AG10803 (cell line): ENCODE data around the gene OGFOD3.

ENCODE experiments used
- DNase-seq: peaks from one replicate; pipeline ENCODE4 v3.0.0; 2010; ENCODE audit warnings: low read depth
- H3K4me3 ChIP-seq: 2 replicates; pipeline ENCODE4 v1.5.1; 2011; ENCODE audit warnings: mild to moderate bottlenecking, low read length, control low read depth
- CTCF ChIP-seq: conservative IDR thresholded peaks from 2 replicates; pipeline ENCODE4 v1.5.1; 2011; ENCODE audit warnings: mild to moderate bottlenecking, low read length, control low read depth, inconsistent platforms

The OGFOD3 gene

GRCh38 chr17:82440991-82441627, 22.7 kb upstream of the OGFOD3 start:
- H3K4me3 ChIP-seq: no peak overlapping the region
- TF ChIP-seq CTCF: no peak
- no peak for DNase-seq

- H3K4me3 ChIP-seq: no peak overlapping the region
- TF ChIP-seq CTCF: no peak
- DNase-seq: no peak
Observed at GRCh38 chr17:82440469-82440981, 22.1 kb upstream of the OGFOD3 start.

GRCh38 chr17:82439829-82440365, 21.5 kb upstream of the OGFOD3 start:
- no peak for DNase-seq
- TF ChIP-seq CTCF: no peak
- no peak overlapping the region for H3K4me3 ChIP-seq

- TF ChIP-seq CTCF: no peak
- DNase-seq: no peak
- no peak overlapping the region for H3K4me3 ChIP-seq
Observed at GRCh38 chr17:82439194-82439828, 20.9 kb upstream of the OGFOD3 start.

GRCh38 chr17:82438401-82439193, 20.2 kb upstream of the OGFOD3 start:
- no peak for TF ChIP-seq CTCF
- DNase-seq: no peak
- H3K4me3 ChIP-seq: no peak overlapping the region

GRCh38 chr17:82437325-82437668, 18.9 kb upstream of the OGFOD3 start:
- no peak overlapping the region for H3K4me3 ChIP-seq
- no peak for DNase-seq
- TF ChIP-seq CTCF: no peak
